SK-N-SH (cell line): ENCODE measurements around the gene DEPP1. TPM values are rescaled to one million over a fixed set of nuclear protein-coding genes. Genes with fewer than 3 reads are reported as not detected.

Source experiments
- CTCF ChIA-PET: fragments of 300-600, 350-600 bp; formaldehyde crosslinking; extraction: SDS; loops from one replicate; lab custom pipeline; 2021; lab: Yijun Ruan, JAX
- POLR2A ChIA-PET: fragments of 350-600 bp; sonication (Branson Sonifier 250); formaldehyde crosslinking; extraction: SDS; loops from one replicate; lab custom pipeline; 2020; ENCODE audit warnings: antibody characterized with exemption, inconsistent platforms; lab: Yijun Ruan, JAX
- DNase-seq: peaks from one replicate; pipeline ENCODE4 v3.0.0; 2012
- H2AFZ ChIP-seq: fragments of 200-600 bp; sonication (generic); 2 replicates; pipeline ENCODE4 v1.8.1; 2016; ENCODE audit warnings: antibody characterized with exemption, mild to moderate bottlenecking, low read depth
- H3F3A ChIP-seq: fragments of 200-600 bp; sonication (generic); replicated peaks from 2 replicates; pipeline ENCODE3; 2016; ENCODE audit warnings: antibody characterized with exemption, mild to moderate bottlenecking; ENCODE audit not compliant: insufficient read depth
- H3K27ac ChIP-seq, 2 experiments: fragments of 200-500 bp in 1 of 2; fragments of 200-600 bp in 1 of 2; sonication (Bioruptor generic) in 1 of 2; sonication (generic), shearing (Covaris generic) in 1 of 2; 2 replicates each; pipeline versions ENCODE4 v1.5.1 to v1.6.1; 2014 to 2016; ENCODE audit warnings: low read depth in 2 of 2, inconsistent platforms in 1 of 2, low read length in 1 of 2, mild to moderate bottlenecking in 1 of 2, mixed read lengths in 1 of 2
- H3K27me3 ChIP-seq: fragments of 200-600 bp; sonication (generic), shearing (Covaris generic); 2 replicates; pipeline ENCODE4 v1.6.1; 2016; ENCODE audit warnings: mixed run types; ENCODE audit not compliant: insufficient read depth
- H3K36me3 ChIP-seq, 2 experiments: fragments of 200-500 bp in 1 of 2; fragments of 200-600 bp in 1 of 2; sonication (Bioruptor generic) in 1 of 2; sonication (generic) in 1 of 2; replicated peaks in 1 of 2; 2 replicates each; pipeline versions ENCODE3 to v1.5.1; 2014 to 2016; ENCODE audit warnings: low read length in 1 of 2, mild to moderate bottlenecking in 1 of 2; ENCODE audit not compliant: insufficient read depth in 2 of 2, control insufficient read depth in 1 of 2
- H3K4me1 ChIP-seq, 2 experiments: fragments of 200-500 bp in 1 of 2; fragments of 200-600 bp in 1 of 2; sonication (Bioruptor generic) in 1 of 2; sonication (generic), shearing (Covaris generic) in 1 of 2; 2 replicates each; pipeline versions ENCODE4 v1.5.1 to v1.6.1; 2014 to 2016; ENCODE audit warnings: low read depth in 1 of 2, low read length in 1 of 2, mixed run types in 1 of 2; ENCODE audit not compliant: insufficient read depth in 2 of 2, control insufficient read depth in 1 of 2
- H3K4me2 ChIP-seq: fragments of 200-600 bp; sonication (generic), shearing (Covaris generic); 2 replicates; pipeline ENCODE4 v1.6.1; 2017; ENCODE audit warnings: mixed run types
- H3K4me3 ChIP-seq, 2 experiments: fragments of 200-500 bp in 1 of 2; fragments of 200-600 bp in 1 of 2; sonication (Bioruptor generic) in 1 of 2; sonication (generic), shearing (Covaris generic) in 1 of 2; 2 replicates each; pipeline versions ENCODE4 v1.5.1 to v1.8.1; 2014 to 2016; ENCODE audit warnings: low read depth in 2 of 2, inconsistent platforms in 1 of 2, low read length in 1 of 2, mild to moderate bottlenecking in 1 of 2, mixed read lengths in 1 of 2, moderate library complexity in 1 of 2
- H3K79me2 ChIP-seq: fragments of 200-600 bp; sonication (generic); 2 replicates; pipeline ENCODE4 v1.8.1; 2017; ENCODE audit warnings: mild to moderate bottlenecking; ENCODE audit not compliant: insufficient read depth
- H3K9ac ChIP-seq: fragments of 200-600 bp; sonication (generic); 2 replicates; pipeline ENCODE4 v1.6.1; 2017; ENCODE audit warnings: mixed run types
- H3K9me2 ChIP-seq: fragments of 200-600 bp; sonication (generic); 2 replicates; pipeline ENCODE4 v1.6.1; 2017; ENCODE audit warnings: mixed run types
- H3K9me3 ChIP-seq: fragments of 200-600 bp; sonication (generic); 2 replicates; pipeline ENCODE4 v1.6.1; 2017; ENCODE audit warnings: mixed run types, mild to moderate bottlenecking, moderate library complexity
- H4K20me1 ChIP-seq: fragments of 200-600 bp; sonication (generic); 2 replicates; pipeline ENCODE4 v1.6.1; 2017; ENCODE audit warnings: mild to moderate bottlenecking, mixed run types; ENCODE audit not compliant: insufficient read depth
- CHD2 ChIP-seq: fragments of 150-350 bp; IDR thresholded peaks from 2 replicates; pipeline ENCODE4 v1.6.1; 2018; ENCODE audit warnings: low read length; ENCODE audit not compliant: partially characterized antibody
- ELF1 ChIP-seq: IDR thresholded peaks from 2 replicates; pipeline ENCODE4 v1.4.0; 2012
- EP300 ChIP-seq, 2 experiments: IDR thresholded peaks; 2 replicates each; pipeline versions ENCODE4 v1.4.0 to v1.6.1; 2012; ENCODE audit warnings: borderline replicate concordance in 1 of 2, low read depth in 1 of 2, low read length in 1 of 2
- EZH2phosphoT487 ChIP-seq: fragments of 200-600 bp; sonication (generic); IDR thresholded peaks from 2 replicates; pipeline ENCODE4 v1.6.1; 2017; ENCODE audit warnings: low read depth, mixed run types, mild to moderate bottlenecking, antibody characterized with exemption, moderate library complexity, borderline replicate concordance
- FOSL2 ChIP-seq: IDR thresholded peaks from 2 replicates; pipeline ENCODE4 v1.4.0; 2012; ENCODE audit warnings: low read depth, mild to moderate bottlenecking, moderate library complexity, borderline replicate concordance
- FOXJ3 ChIP-seq: sonication (generic); formaldehyde crosslinking; IDR thresholded peaks from 2 replicates; pipeline ENCODE4 v1.5.1; 2020; ENCODE audit warnings: mild to moderate bottlenecking, missing genetic modification reagents
- FOXM1 ChIP-seq: IDR thresholded peaks from 2 replicates; pipeline ENCODE4 v1.4.0; 2012; ENCODE audit warnings: low read depth, mild to moderate bottlenecking
- GABPA ChIP-seq: IDR thresholded peaks from 2 replicates; pipeline ENCODE4 v1.4.0; 2012; ENCODE audit warnings: low read depth, mild to moderate bottlenecking
- MAX ChIP-seq: IDR thresholded peaks from 2 replicates; pipeline ENCODE4 v1.4.0; 2012; ENCODE audit warnings: low read depth
- NRF1 ChIP-seq: IDR thresholded peaks from 2 replicates; pipeline ENCODE4 v1.6.1; 2012; ENCODE audit warnings: low read depth, mild to moderate bottlenecking, low read length
- POLR2AphosphoS5 ChIP-seq: IDR thresholded peaks from 2 replicates; pipeline ENCODE4 v1.6.1; 2012; ENCODE audit warnings: low read depth, low read length
- SMC3 ChIP-seq: IDR thresholded peaks from 2 replicates; pipeline ENCODE4 v1.6.1; 2012; ENCODE audit warnings: low read depth, low read length, improper control_type of control experiment
- TAF1 ChIP-seq: IDR thresholded peaks from 2 replicates; pipeline ENCODE4 v1.6.1; 2012; ENCODE audit warnings: low read depth, mild to moderate bottlenecking, low read length, moderate library complexity, borderline replicate concordance
- YY1 ChIP-seq: IDR thresholded peaks from 2 replicates; pipeline ENCODE4 v1.4.0; 2012; ENCODE audit warnings: low read depth, mild to moderate bottlenecking
- WGBS: methylation state at CpG from one replicate; pipeline ENCODE4 v1.1.6; 2017; ENCODE audit warnings: low lambda C conversion rate; 5-methylcytosine and 5-hydroxymethylcytosine counted together
- polyA plus RNA-seq, 3 experiments: library from polyadenylated mRNA; depleted of rRNA; stranded (reverse); fragments of >200 nt; gene quantifications; 2 replicates each; pipeline ENCODE4 v1.2.3, GENCODE V29; 2012
- TF ChIP-seq, protein P1 (sequence below): IDR thresholded peaks from 2 replicates; pipeline ENCODE4; 2012
- TF ChIP-seq, protein P2 (sequence below): fragments of 150-350 bp; IDR thresholded peaks from 2 replicates; pipeline ENCODE4 v1.6.1; 2017; ENCODE audit warnings: antibody characterized with exemption, low read length, low read depth, borderline replicate concordance
- TF ChIP-seq, protein P3 (sequence below): IDR thresholded peaks from 2 replicates; pipeline ENCODE4 v1.4.0; 2012; ENCODE audit warnings: low read depth, borderline replicate concordance

Gene DEPP1
- polyA plus RNA-seq, 1 of the 3 experiments (the other 2 are of a cell fraction), result 5.3 TPM

DNA sequence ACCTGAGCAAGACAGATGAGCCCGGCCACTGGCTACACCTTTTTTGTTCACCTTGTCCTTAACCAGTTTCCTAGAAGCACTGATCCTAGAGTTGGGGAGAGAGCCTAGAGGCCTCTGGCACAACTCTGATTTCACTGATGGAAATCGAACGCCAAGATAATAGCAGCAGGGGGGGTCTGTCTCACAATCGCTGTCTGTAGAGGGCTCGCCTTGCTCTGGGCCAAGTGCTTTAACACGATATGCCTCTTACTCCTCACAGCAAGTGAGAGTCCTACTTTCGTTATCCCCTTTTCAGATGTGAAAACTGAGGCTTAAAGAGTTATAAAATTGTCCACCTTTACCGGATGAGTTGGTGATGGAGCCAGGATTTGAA, 18.5 kb downstream of the DEPP1 start:
- WGBS, result 55% methylated on average over 7 of the region's 8 CpGs
- Histone ChIP-seq H3K27ac (no peak overlapping the region), H3K4me1 (peaks cover 19 to 34% of the 10 kb centered on the region in 2 experiments; a peak in 3 of 4 replicates), H3F3A (no peaks in the 10 kb centered on the region), H4K20me1 (no peaks in the 10 kb centered on the region), H3K9ac (peak overlapping the region; percentile 59), H3K4me2 (peak overlapping the region; percentile 96), H3K36me3 (peaks cover 0 to 8% of the 10 kb centered on the region in 2 experiments), H3K9me3 (no peaks in the 10 kb centered on the region), H3K4me3 (peak overlapping the region; percentile 83 to 89), H3K79me2 (peaks cover 7% of the 10 kb centered on the region; the same call in 1 of the 2 replicates), H3K9me2 (no peaks in the 10 kb centered on the region), H2AFZ (peak overlapping the region; percentile 90), H3K27me3 (no peaks in the 10 kb centered on the region)
- TF ChIP-seq, protein P1, sequence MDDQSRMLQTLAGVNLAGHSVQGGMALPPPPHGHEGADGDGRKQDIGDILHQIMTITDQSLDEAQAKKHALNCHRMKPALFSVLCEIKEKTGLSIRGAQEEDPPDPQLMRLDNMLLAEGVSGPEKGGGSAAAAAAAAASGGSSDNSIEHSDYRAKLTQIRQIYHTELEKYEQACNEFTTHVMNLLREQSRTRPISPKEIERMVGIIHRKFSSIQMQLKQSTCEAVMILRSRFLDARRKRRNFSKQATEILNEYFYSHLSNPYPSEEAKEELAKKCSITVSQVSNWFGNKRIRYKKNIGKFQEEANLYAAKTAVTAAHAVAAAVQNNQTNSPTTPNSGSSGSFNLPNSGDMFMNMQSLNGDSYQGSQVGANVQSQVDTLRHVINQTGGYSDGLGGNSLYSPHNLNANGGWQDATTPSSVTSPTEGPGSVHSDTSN, result no peak
- TF ChIP-seq, protein P2, sequence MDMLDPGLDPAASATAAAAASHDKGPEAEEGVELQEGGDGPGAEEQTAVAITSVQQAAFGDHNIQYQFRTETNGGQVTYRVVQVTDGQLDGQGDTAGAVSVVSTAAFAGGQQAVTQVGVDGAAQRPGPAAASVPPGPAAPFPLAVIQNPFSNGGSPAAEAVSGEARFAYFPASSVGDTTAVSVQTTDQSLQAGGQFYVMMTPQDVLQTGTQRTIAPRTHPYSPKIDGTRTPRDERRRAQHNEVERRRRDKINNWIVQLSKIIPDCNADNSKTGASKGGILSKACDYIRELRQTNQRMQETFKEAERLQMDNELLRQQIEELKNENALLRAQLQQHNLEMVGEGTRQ, result no peak
- no peak for TF ChIP-seq SMC3
- TF ChIP-seq EZH2phosphoT487, result no peak
- no peak for TF ChIP-seq CHD2
- no peak for TF ChIP-seq GABPA
- no peak for DNase-seq
- ChIA-PET POLR2A (interaction anchor here (0.9 kb wide), 1 partner anchor 41 kb away, joined by 3 read pairs; no protein-coding TSS in a partner anchor), CTCF (interaction anchor here (1.7 to 2.9 kb wide), 2 partner anchors 14 to 27 kb away, joined by 7 to 16 read pairs; no protein-coding TSS in a partner anchor)

- Histone ChIP-seq H3K4me2 (peak within 1 kb of the TSS; percentile 96), H3K9me3 (no peaks in the 10 kb centered on the region), H3K36me3 (peaks cover 0 to 8% of the 10 kb centered on the region in 2 experiments), H3F3A (no peaks in the 10 kb centered on the region), H3K27ac (peak within 1 kb of the TSS; percentile 75 to 81), H3K4me1 (peaks cover 17 to 31% of the 10 kb centered on the region in 2 experiments; a peak in 3 of 4 replicates), H3K9ac (peak within 1 kb of the TSS; percentile 91), H3K79me2 (peaks cover 7% of the 10 kb centered on the region), H2AFZ (peak within 1 kb of the TSS; percentile 90), H3K27me3 (no peaks in the 10 kb centered on the region), H3K9me2 (no peaks in the 10 kb centered on the region), H3K4me3 (peak within 1 kb of the TSS; percentile 83 to 89), H4K20me1 (no peaks in the 10 kb centered on the region)
- ChIA-PET POLR2A (interaction anchor here (0.9 to 1.3 kb wide), 2 partner anchors 13 to 42 kb away, joined by 3 to 4 read pairs; no protein-coding TSS in a partner anchor), CTCF (interaction anchor here (1.0 to 2.9 kb wide), 2 partner anchors 8 to 27 kb away, joined by 3 to 16 read pairs; no protein-coding TSS in a partner anchor)
- WGBS, result 0% methylated on average over 11 of the region's 74 CpGs
- TF ChIP-seq YY1 (no peak), TAF1 (peak; percentile 38), MAX (peak; percentile 51; the same call in 1 of the 2 replicates), ELF1 (peak; percentile 62), NRF1 (peak; percentile 83), EP300 (IDR thresholded peaks at IDR 0.05; ENCODE audit: borderline replicate concordance in 1 of 2, low read depth in 1 of 2, low read length in 1 of 2) (no peak), POLR2AphosphoS5 (peak; percentile 83), SMC3 (no peak), FOXJ3 (CRISPR knock-in tag) (no peak), FOXM1 (no peak), FOSL2 (no peak)
- TF ChIP-seq, protein P3, sequence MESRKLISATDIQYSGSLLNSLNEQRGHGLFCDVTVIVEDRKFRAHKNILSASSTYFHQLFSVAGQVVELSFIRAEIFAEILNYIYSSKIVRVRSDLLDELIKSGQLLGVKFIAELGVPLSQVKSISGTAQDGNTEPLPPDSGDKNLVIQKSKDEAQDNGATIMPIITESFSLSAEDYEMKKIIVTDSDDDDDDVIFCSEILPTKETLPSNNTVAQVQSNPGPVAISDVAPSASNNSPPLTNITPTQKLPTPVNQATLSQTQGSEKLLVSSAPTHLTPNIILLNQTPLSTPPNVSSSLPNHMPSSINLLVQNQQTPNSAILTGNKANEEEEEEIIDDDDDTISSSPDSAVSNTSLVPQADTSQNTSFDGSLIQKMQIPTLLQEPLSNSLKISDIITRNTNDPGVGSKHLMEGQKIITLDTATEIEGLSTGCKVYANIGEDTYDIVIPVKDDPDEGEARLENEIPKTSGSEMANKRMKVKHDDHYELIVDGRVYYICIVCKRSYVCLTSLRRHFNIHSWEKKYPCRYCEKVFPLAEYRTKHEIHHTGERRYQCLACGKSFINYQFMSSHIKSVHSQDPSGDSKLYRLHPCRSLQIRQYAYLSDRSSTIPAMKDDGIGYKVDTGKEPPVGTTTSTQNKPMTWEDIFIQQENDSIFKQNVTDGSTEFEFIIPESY, result no peak
- DNase-seq, result peak; percentile 99
These were observed 19.1 kb downstream of the DEPP1 start, which contains the start of gene RASSF4 for GRCh38 chr10:44959247-44960087. RASSF4 (plus strand) TSS chr10:44959802; CDS start chr10:44970203, 10,401 bp downstream.
